Memory B cell (primary cell): ENCODE measurements around the gene PPBP.

Source experiments
- ATAC-seq: fragments of 150-1000 bp; cut with Tn5 transposase; 2 replicates; pipeline ENCODE4 v1.10.0; 2021; ENCODE audit warnings: low read depth, mild to moderate bottlenecking, moderate library complexity
- DNase-seq, 2 donors: peaks; one replicate each; pipeline ENCODE4 v3.0.0; 2022; ENCODE audit warnings: low spot score in 2 of 2
- H3K27ac Mint-ChIP-seq: one replicate; pipeline ENCODE4 v1.8.0; 2022; ENCODE audit warnings: mild to moderate bottlenecking, moderate library complexity, mixed read lengths
- H3K27me3 Mint-ChIP-seq: one replicate; pipeline ENCODE4 v1.8.0; 2022; ENCODE audit warnings: mixed read lengths
- H3K36me3 Mint-ChIP-seq: one replicate; pipeline ENCODE4 v1.8.0; 2022; ENCODE audit warnings: mild to moderate bottlenecking, mixed read lengths
- H3K4me1 Mint-ChIP-seq: one replicate; pipeline ENCODE4 v1.8.0; 2022; ENCODE audit warnings: mixed read lengths
- H3K4me3 Mint-ChIP-seq: one replicate; pipeline ENCODE4 v1.8.0; 2022; ENCODE audit warnings: mild to moderate bottlenecking, moderate library complexity, mixed read lengths
- H3K9me3 Mint-ChIP-seq: one replicate; pipeline ENCODE4 v1.8.0; 2022; ENCODE audit warnings: mixed read lengths

Gene PPBP

DNA sequence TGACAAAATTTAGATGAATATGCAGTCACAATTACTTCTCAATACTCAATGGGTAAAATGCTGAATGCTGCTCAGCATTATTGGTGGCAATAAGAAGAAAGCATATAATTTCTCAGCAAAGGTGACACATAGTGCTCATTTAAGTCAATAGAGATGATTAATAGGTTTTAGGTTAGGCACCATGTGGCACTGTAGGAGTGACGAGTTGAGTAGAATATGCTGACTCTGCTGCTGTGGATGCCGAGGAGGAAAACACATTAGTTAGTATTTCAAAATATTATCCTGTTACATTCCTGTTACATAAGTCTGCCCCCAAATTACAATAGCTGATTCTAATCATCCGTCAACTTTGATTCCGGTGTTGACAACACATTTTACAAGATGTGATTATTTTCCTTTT is 24.1 kb upstream of the PPBP start:
- Mint-ChIP-seq H3K27ac (no peak overlapping the region), H3K27me3 (no peaks in the 10 kb centered on the region), H3K9me3 (no peaks in the 10 kb centered on the region), H3K36me3 (no peaks in the 10 kb centered on the region), H3K4me3 (no peak overlapping the region), H3K4me1 (no peaks in the 10 kb centered on the region)
- ATAC-seq = no peak
- DNase-seq = no peak

- H3K4me3 Mint-ChIP-seq = no peak overlapping the region
- H3K27ac Mint-ChIP-seq = no peak overlapping the region
- no peaks in the 10 kb centered on the region for H3K27me3 Mint-ChIP-seq
These were observed 21.3 kb upstream of the PPBP start for GRCh38 chr4:74009307-74009706.

GRCh38 chr4:74006009-74006476 is 18.1 kb upstream of the PPBP start:
- no peak overlapping the region for H3K27ac Mint-ChIP-seq
- H3K4me1 Mint-ChIP-seq = no peaks in the 10 kb centered on the region
- no peaks in the 10 kb centered on the region for H3K36me3 Mint-ChIP-seq
- ATAC-seq = no peak
- H3K4me3 Mint-ChIP-seq = no peak overlapping the region
- no peak for DNase-seq
- no peaks in the 10 kb centered on the region for H3K27me3 Mint-ChIP-seq
- no peaks in the 10 kb centered on the region for H3K9me3 Mint-ChIP-seq

More at GRCh38 chr4:74009307-74009706, 21.3 kb upstream of the PPBP start:
- Mint-ChIP-seq H3K4me1 (no peaks in the 10 kb centered on the region), H3K36me3 (no peaks in the 10 kb centered on the region), H3K9me3 (no peaks in the 10 kb centered on the region)
- no peak for DNase-seq
- no peak for ATAC-seq

- H3K27ac Mint-ChIP-seq = no peak overlapping the region
- no peaks in the 10 kb centered on the region for H3K4me1 Mint-ChIP-seq
- no peak for ATAC-seq
- H3K4me3 Mint-ChIP-seq = no peak overlapping the region
- H3K27me3 Mint-ChIP-seq = no peaks in the 10 kb centered on the region
- H3K36me3 Mint-ChIP-seq = no peaks in the 10 kb centered on the region
- H3K9me3 Mint-ChIP-seq = no peaks in the 10 kb centered on the region
- DNase-seq = no peak
These were observed 17.5 kb upstream of the PPBP start for GRCh38 chr4:74005528-74005927.

- DNase-seq (no peak), ATAC-seq (no peak)
- Mint-ChIP-seq H3K9me3 (no peaks in the 10 kb centered on the region), H3K4me1 (no peaks in the 10 kb centered on the region), H3K27ac (no peak overlapping the region), H3K27me3 (no peaks in the 10 kb centered on the region), H3K4me3 (no peak overlapping the region), H3K36me3 (no peaks in the 10 kb centered on the region)
These were observed 16.7 kb upstream of the PPBP start for GRCh38 chr4:74004668-74005067.

DNA sequence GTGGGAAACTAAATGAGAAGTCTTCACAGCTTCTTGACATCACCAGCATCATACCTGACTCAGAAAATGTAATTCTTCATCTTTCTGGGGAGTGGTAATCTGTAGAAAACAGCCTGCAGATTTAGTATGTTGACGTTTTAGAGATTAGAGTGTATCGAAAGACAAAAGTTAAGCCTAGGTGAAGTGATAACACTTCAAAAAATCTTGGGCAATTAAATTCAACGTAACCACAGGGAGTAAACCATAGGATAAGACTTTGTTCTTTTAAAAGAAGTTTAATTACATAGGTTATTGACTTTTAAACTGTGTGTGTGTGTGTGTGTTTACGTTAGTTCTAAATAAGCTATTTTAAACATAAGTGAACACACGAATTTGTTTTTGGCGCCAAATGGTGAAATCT is 12.3 kb upstream of the PPBP start:
- Mint-ChIP-seq H3K4me1 (no peaks in the 10 kb centered on the region), H3K27ac (no peak overlapping the region), H3K27me3 (no peaks in the 10 kb centered on the region), H3K4me3 (no peak overlapping the region), H3K36me3 (no peaks in the 10 kb centered on the region), H3K9me3 (no peaks in the 10 kb centered on the region)
- DNase-seq (no peak), ATAC-seq (no peak)

DNA sequence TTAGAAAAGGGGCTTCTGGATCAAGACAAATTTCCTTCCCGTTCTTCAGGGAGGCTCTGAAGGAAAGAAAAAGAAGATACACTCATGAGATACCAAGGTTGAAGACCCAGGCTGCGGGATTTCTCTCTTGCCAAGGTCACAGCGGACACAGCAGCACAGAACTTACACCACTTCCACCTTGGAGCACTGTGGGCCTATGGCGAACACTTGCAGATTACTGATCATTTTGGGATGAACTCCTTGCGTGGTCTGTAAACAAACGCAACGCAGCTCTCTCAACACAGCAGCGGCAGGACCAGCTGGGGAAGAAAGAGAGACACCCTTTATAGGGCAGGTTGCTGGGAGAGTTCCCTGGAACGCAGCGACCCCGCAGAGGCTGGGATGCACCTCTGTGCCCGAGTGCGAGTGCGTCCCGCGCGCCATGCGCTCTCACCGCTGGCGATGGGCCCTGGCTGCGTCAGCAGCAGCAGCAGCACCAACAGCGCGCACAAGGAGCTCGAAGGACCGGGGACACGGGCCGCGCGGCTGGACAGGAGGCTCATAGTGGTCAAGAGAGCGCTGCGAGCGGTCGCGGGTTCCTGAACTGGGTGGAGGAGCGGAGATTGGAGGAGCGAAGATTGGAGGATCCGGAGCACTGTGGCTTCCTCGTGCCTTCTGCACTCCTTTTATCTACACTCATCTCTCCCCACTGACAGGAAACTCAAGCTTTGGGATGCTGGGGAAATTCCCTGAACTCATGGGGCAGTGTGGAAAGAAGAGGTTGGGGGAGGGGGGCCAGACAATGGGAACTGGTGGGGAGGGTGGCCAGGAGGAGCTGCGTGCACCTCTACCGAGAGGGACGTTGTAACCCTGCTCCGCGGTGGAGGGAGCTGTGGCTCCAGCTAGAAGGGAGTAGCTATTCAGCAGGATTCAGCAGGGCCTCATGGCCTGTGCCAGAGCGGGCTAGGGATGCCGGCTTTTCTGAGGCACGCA is 10.3 kb upstream of the PPBP start, which contains the start of gene CXCL5:
CXCL5 (minus strand) TSS at position 638 of the 972 bp plus-strand sequence; CDS start at position 542, 96 bp downstream.
- Mint-ChIP-seq H3K36me3 (no peaks in the 10 kb centered on the region), H3K4me1 (no peaks in the 10 kb centered on the region), H3K27me3 (no peaks in the 10 kb centered on the region), H3K9me3 (no peaks in the 10 kb centered on the region), H3K4me3 (no peak within 1 kb of the TSS), H3K27ac (no peak within 1 kb of the TSS)
- ATAC-seq (no peak), DNase-seq (no peak)

DNA sequence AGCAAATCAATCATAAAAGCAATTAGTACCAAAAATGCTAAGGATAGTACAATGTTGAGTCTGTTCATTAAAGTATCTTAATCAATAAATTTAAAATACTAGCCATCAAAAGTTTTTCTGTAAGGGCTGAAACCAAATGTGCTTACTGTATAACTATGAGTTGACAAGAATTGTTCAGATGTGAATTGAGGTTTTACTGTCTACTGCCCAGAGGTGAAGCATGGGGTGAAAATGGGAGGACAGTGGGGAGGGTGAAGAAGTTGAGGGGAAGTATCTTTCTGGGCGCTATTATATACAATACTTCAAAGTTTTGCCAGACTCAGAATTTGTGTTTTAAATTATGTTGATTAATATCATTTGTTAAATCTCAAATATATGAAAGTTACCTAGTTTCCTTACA is 4.1 kb upstream of the PPBP start:
- H3K4me3 Mint-ChIP-seq = no peak overlapping the region
- ATAC-seq (no peak), DNase-seq (no peak)
- H3K27me3 Mint-ChIP-seq = peaks cover 4% of the 10 kb centered on the region
- H3K4me1 Mint-ChIP-seq = no peaks in the 10 kb centered on the region
- H3K9me3 Mint-ChIP-seq = no peaks in the 10 kb centered on the region
- H3K36me3 Mint-ChIP-seq = no peaks in the 10 kb centered on the region
- H3K27ac Mint-ChIP-seq = no peak overlapping the region

GRCh38 chr4:73991742-73992000 is 3.7 kb upstream of the PPBP start:
- Mint-ChIP-seq H3K9me3 (no peaks in the 10 kb centered on the region), H3K4me3 (no peak overlapping the region), H3K27ac (no peak overlapping the region), H3K36me3 (no peaks in the 10 kb centered on the region), H3K4me1 (no peaks in the 10 kb centered on the region), H3K27me3 (peaks cover 4% of the 10 kb centered on the region)
- DNase-seq (no peak), ATAC-seq (no peak)

DNA sequence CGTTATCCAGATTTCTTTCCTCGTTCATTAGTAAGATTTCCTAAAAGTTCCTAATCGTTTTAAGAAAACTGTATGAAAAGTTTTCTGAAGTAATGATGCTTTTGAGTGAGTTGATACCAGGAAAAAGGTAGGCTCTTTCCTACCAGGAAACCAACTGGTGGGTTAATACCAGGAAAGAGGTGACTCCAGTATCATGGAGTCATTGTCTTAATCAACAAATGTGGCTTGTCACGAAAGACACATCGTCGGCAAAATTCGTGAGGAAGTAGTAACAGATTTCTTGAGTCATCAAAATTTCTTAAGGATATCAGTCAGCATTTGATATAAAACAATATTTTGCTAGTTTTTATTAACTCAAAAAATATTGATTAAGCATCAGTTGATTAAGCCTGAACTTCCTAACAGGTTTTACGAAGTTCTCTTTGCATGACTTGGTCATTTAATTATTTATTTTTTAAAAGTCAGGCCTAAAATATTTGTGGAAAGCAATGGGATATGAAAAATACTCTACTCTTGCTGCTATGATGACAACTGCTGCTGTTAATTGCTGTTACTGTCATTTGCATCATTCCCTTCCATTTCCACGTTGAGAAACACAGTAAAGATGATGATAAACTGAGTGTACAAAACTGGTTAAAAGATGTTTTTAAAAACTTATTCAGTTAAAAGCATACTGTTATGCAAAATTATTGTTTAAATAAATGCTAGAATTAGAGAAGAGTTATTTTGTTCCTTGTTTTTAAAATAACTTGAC is 3.2 kb upstream of the PPBP start:
- Mint-ChIP-seq H3K4me1 (no peaks in the 10 kb centered on the region), H3K27ac (no peak overlapping the region), H3K27me3 (peaks cover 4% of the 10 kb centered on the region), H3K4me3 (no peak overlapping the region), H3K9me3 (no peaks in the 10 kb centered on the region), H3K36me3 (no peaks in the 10 kb centered on the region)
- ATAC-seq (no peak), DNase-seq (no peak)

- Mint-ChIP-seq H3K4me1 (no peaks in the 10 kb centered on the region), H3K36me3 (no peaks in the 10 kb centered on the region), H3K27me3 (peaks cover 4% of the 10 kb centered on the region), H3K9me3 (no peaks in the 10 kb centered on the region), H3K4me3 (no peak overlapping the region), H3K27ac (no peak overlapping the region)
- ATAC-seq (no peak), DNase-seq (no peak)
These were observed 1.9 kb upstream of the PPBP start for GRCh38 chr4:73989928-73990327.

GRCh38 chr4:73989031-73989430 is 1.0 kb upstream of the PPBP start:
- no peak overlapping the region for H3K4me3 Mint-ChIP-seq
- ATAC-seq (no peak), DNase-seq (no peak)
- H3K27ac Mint-ChIP-seq = no peak overlapping the region
- no peaks in the 10 kb centered on the region for H3K4me1 Mint-ChIP-seq
- no peaks in the 10 kb centered on the region for H3K9me3 Mint-ChIP-seq
- peaks cover 4% of the 10 kb centered on the region for H3K27me3 Mint-ChIP-seq
- H3K36me3 Mint-ChIP-seq = no peaks in the 10 kb centered on the region

DNA sequence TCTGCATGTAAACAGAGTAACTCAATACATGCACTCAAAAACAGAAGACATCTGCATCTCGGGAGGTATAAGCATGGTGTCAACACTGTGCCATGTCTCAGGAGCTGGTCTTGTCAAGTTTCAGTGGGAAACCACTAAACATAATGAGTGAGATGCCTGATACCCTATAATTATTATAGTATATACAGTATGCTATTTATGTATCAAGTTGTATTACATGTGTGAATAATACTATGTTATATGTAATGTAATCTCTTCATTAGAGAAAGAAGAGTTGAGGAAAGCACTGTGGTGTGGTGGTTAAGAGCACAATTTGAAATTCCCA is 2.5 kb downstream of the PPBP start:
- Mint-ChIP-seq H3K9me3 (no peaks in the 10 kb centered on the region), H3K27ac (no peak overlapping the region), H3K4me1 (no peaks in the 10 kb centered on the region), H3K4me3 (no peak overlapping the region), H3K27me3 (peaks cover 2% of the 10 kb centered on the region), H3K36me3 (no peaks in the 10 kb centered on the region)
- ATAC-seq (no peak), DNase-seq (no peak)

DNA sequence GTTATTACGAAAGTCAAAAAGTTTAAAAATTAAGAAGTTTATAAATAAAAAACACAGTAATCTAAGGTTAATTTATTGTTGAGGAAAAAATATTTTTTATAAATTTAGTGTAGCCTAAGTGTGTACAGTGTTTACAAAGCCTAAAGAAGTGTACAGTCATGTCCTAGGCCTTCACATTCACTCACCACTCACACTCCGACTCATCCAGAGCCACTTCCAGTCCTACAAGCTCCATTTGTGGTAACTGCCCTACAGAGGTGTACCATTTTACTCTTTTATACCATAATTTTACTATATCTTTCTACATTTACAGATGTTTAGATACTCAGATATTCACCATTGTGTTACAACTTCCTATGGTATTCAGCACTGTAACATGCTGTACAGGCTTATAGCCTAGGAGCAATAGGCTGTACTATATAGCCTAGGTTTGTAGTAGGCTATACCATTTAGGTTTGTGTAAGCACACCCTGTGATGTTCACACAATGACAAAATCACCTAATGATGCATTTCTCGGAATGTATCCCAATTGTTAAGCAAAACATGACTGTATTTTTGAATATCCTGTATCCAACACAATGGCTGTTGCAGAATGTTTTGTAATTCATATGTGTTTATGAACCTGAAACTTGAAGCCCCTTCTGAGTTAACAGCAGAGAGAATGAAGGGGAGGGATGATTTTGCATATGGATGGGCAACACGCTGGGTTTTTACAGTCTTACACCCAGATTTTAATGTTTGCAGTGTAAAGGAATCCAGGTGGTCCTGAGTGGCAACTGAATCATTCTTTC is 3.1 kb downstream of the PPBP start:
- H3K4me1 Mint-ChIP-seq = no peaks in the 10 kb centered on the region
- DNase-seq = no peak

More for the DNA sequence above, 3.1 kb downstream of the PPBP start:
- H3K9me3 Mint-ChIP-seq = no peaks in the 10 kb centered on the region
- no peak overlapping the region for H3K27ac Mint-ChIP-seq
- no peak for ATAC-seq
- H3K4me3 Mint-ChIP-seq = no peak overlapping the region
- H3K27me3 Mint-ChIP-seq = peaks cover 2% of the 10 kb centered on the region
- no peaks in the 10 kb centered on the region for H3K36me3 Mint-ChIP-seq
